ENCODE measurements around the gene ALDH16A1.

ALDH16A1 gene

GRCh38 chr19:49512970-49513745, 60.1 kb downstream of the ALDH16A1 start:
- no peak for DNase-seq (ENCODE audit: low read depth, low spot score)

- DNase-seq (ENCODE audit: low read depth, low spot score): no peak
Observed at GRCh38 chr19:49513746-49514118, 60.7 kb downstream of the ALDH16A1 start.

GRCh38 chr19:49514151-49514550, 61.1 kb downstream of the ALDH16A1 start:
- no peak for DNase-seq (ENCODE audit: low read depth, low spot score)

GRCh38 chr19:49515767-49516166, 62.7 kb downstream of the ALDH16A1 start:
- DNase-seq (ENCODE audit: low read depth, low spot score): no peak

- DNase-seq (ENCODE audit: low read depth, low spot score): no peak
Observed at GRCh38 chr19:49518033-49518432, 65.0 kb downstream of the ALDH16A1 start.
